ENCODE measurements around the gene RITA1.

RITA1 gene

GRCh38 chr12:113180333-113180732 lies 5.2 kb upstream of the RITA1 start:
- no peak for DNase-seq

GRCh38 chr12:113181975-113182374 lies 3.5 kb upstream of the RITA1 start:
- DNase-seq: no peak

GRCh38 chr12:113183030-113183589 lies 2.4 kb upstream of the RITA1 start:
- DNase-seq: no peak

GRCh38 chr12:113184098-113184899 lies 1.2 kb upstream of the RITA1 start:
- no peak for DNase-seq

GRCh38 chr12:113184900-113185179 lies 681 bp upstream of the RITA1 start:
- DNase-seq: peak; percentile 81

- DNase-seq: no peak
Observed at GRCh38 chr12:113186033-113186365, 478 bp downstream of the RITA1 start.

- DNase-seq: no peak
Observed at GRCh38 chr12:113186666-113187325, 1.3 kb downstream of the RITA1 start.

GRCh38 chr12:113189361-113189760 lies 3.8 kb downstream of the RITA1 start:
- DNase-seq: no peak

- no peak for DNase-seq
Observed at GRCh38 chr12:113190761-113191160, 5.2 kb downstream of the RITA1 start.

GRCh38 chr12:113191227-113191626 lies 5.7 kb downstream of the RITA1 start:
- DNase-seq: no peak

GRCh38 chr12:113194971-113195391 lies 9.5 kb downstream of the RITA1 start:
- no peak for DNase-seq

GRCh38 chr12:113195598-113195997 lies 10.1 kb downstream of the RITA1 start:
- no peak for DNase-seq

- no peak for DNase-seq
Observed at GRCh38 chr12:113196582-113196981, 11.1 kb downstream of the RITA1 start.

GRCh38 chr12:113196990-113197389 lies 11.5 kb downstream of the RITA1 start:
- DNase-seq: peak; percentile 28

- no peak for DNase-seq
Observed at GRCh38 chr12:113197518-113198077, 12.1 kb downstream of the RITA1 start.

- no peak for DNase-seq
Observed at GRCh38 chr12:113198296-113198695, 12.8 kb downstream of the RITA1 start.

GRCh38 chr12:113200021-113200797 lies 14.7 kb downstream of the RITA1 start:
- DNase-seq: no peak

- DNase-seq: no peak
Observed at GRCh38 chr12:113201187-113202177, 16.0 kb downstream of the RITA1 start.

GRCh38 chr12:113202300-113203075 lies 17.0 kb downstream of the RITA1 start:
- no peak for DNase-seq

GRCh38 chr12:113203852-113204760 lies 18.6 kb downstream of the RITA1 start:
- no peak for DNase-seq
